GM21367 (cell line): ENCODE measurements around the gene MYL9.
"Not testable (repeated sequence)": the region's sequence is repeated elsewhere in the genome, so short reads cannot be mapped to it uniquely, and the experiment has no call there.

Source experiments
- ATAC-seq: cut with Tn5 transposase; IDR thresholded peaks from one replicate; pipeline ENCODE4 v1.9.1; 2021; ENCODE audit not compliant: unreplicated experiment

Gene MYL9

GRCh38 chr20:36541227-36541767 lies at the start of gene MYL9:
Gene MYL9 (plus strand): TSS chr20:36541519. CDS start chr20:36544885, 3,366 bp downstream.
- no peak for ATAC-seq

GRCh38 chr20:36491901-36492617 lies 49.3 kb upstream of the MYL9 start:
- no peak for ATAC-seq

GRCh38 chr20:36493051-36493800 lies 48.1 kb upstream of the MYL9 start:
- no peak for ATAC-seq

DNA sequence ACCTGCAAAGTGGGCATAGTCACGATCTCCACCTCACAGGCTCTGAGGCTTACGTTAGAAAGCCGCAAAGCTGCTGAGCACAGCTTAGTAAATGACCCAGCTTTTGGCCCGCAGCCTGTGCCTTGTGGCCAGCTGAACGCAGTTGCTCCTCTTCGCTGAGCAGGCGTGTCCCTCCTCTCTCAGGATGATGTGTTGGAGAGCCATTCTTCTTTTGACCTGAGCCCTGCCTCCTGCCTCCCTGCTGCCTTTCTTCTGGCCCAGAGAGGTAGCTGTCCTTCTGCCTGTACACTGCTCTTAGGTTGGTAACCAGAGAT lies 47.6 kb upstream of the MYL9 start:
- no peak for ATAC-seq

GRCh38 chr20:36496707-36497669 lies 44.3 kb upstream of the MYL9 start:
- no peak for ATAC-seq

DNA sequence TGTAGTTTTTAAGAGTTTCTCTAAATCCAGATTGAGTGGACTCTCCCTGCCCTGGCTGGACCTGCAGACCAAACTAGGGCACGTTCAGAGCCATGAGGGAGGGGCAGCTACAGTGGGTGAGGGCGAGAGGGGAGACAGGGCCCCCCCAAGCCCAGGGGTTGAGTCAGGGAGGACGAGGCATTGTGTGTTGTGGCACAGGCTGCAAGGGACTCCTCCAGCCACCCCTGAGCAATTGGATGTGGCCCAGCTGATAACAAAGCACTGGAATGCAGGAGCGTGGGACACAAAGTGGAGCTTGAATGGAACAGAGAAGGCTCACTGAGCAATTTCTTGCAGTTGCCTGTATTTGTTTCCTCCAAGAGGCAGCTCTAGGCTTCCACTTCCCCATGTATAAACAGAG lies 43.5 kb upstream of the MYL9 start:
- no peak for ATAC-seq

GRCh38 chr20:36498386-36499179 lies 42.7 kb upstream of the MYL9 start:
- ATAC-seq = no peak

GRCh38 chr20:36499211-36499610 lies 42.1 kb upstream of the MYL9 start:
- ATAC-seq = no peak

GRCh38 chr20:36499723-36500501 lies 41.4 kb upstream of the MYL9 start:
- no peak for ATAC-seq

- no peak for ATAC-seq
These were observed 39.8 kb upstream of the MYL9 start for GRCh38 chr20:36501367-36502006.

- no peak for ATAC-seq
These were observed 37.0 kb upstream of the MYL9 start for GRCh38 chr20:36504295-36504694.

- no peak for ATAC-seq
These were observed 35.1 kb upstream of the MYL9 start for GRCh38 chr20:36506253-36506652.

DNA sequence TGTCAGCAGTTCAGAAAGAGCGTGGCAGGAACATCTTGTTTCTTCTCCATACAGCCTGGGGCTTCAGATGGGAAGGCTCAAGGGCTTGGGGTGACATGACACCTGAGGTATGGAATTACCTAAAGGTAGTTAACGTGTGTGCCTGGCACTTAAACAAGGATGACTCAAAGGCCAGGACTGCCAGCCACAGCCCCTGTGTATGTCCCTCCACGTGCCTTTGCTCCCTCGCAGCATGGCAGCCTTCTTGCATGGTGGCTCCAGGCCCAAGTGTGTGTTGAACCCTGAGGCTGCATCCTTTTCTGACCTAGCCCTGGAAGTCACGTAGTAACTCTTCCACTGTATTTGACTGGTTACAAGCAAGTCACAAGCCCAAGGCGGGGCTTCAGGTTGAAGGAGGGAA lies 33.6 kb upstream of the MYL9 start:
- ATAC-seq = no peak

- ATAC-seq = no peak
These were observed 22.2 kb upstream of the MYL9 start for GRCh38 chr20:36519012-36519719.

GRCh38 chr20:36519944-36520343 lies 21.4 kb upstream of the MYL9 start:
- no peak for ATAC-seq

- no peak for ATAC-seq
These were observed 19.8 kb upstream of the MYL9 start for GRCh38 chr20:36521526-36521925.

DNA sequence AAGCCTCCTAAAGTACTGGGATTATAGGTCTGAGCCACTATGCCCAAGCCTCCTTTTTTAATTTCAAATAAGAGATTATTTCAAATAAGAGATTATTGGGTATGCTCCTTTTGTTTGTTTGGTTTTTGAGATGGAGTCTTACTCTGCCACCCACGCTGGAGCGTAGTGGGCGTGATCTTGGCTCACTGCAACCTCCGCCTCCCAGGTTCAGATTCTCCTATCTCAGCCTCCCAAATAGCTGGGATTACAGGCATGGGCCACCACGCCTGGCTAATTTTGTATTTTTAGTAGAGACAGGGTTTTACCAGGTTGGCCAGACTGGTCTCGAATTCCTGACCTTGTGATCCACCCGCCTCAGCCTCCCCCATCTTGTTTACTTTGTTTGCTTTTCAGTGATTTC lies 18.9 kb upstream of the MYL9 start:
- ATAC-seq = not testable (repeated sequence)

DNA sequence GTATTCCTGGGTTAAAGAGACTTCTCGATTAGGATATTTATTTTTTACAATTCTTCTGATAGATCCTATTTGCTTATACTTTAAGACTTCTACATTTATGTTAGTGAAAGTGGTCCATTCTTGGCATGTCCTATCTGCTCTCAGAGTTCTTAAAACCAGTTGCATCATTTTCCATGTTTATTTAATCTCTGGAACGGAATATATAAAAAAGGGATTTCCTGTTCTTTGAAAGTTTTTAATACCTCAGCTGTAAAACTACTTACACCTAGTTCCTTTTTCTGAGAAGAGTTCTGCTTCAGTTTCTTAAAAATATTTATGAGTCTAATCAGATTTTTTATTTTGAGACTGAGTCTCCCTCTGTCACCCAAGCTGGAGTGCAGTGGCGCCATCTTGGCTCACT lies 18.0 kb upstream of the MYL9 start:
- no peak for ATAC-seq
